Pancreas (tissue), 10 donors: ENCODE measurements around the gene SLC14A1. TPM values are rescaled to one million over a fixed set of nuclear protein-coding genes. Genes with fewer than 3 reads are reported as not detected.

Experiments
- ATAC-seq, 4 donors: fragments of 200-7000 bp; cut with Tn5 transposase; one replicate each; pipeline versions ENCODE4 v1.8.0 to v1.9.1; 2020; ENCODE audit warnings: mild to moderate bottlenecking in 4 of 4, moderate library complexity in 4 of 4
- DNase-seq, 6 donors: peaks; one replicate each; pipeline ENCODE4 v3.0.0-alpha.2; 2020
- FAIRE-seq: peaks from 2 replicates; lab custom pipeline; 2012; peaks lifted over from hg19 to GRCh38; lab: Jason Lieb, UNC
- H3K27ac ChIP-seq, 4 donors: fragments of 200-600 bp; sonication (generic); 1 replicate in 3 of 4; 2 replicates in 1 of 4; pipeline versions ENCODE4 v1.5.0 to v1.8.0; 2020
- H3K27me3 ChIP-seq, 4 donors: fragments of 200-600 bp; one replicate each; pipeline ENCODE4 v1.8.0; 2021
- H3K36me3 ChIP-seq, 3 donors: fragments of 200-600 bp; sonication (generic) in 1 of 3; one replicate each; pipeline versions ENCODE4 v1.5.0 to v1.8.0; 2020 to 2021
- H3K4me1 ChIP-seq, 3 donors: fragments of 200-600 bp; one replicate each; pipeline ENCODE4 v1.8.0; 2021
- H3K4me3 ChIP-seq, 4 donors: fragments of 200-600 bp; sonication (generic) in 2 of 4; one replicate each; pipeline versions ENCODE4 v1.5.0 to v1.8.0; 2020 to 2021
- H3K9me3 ChIP-seq, 4 donors: fragments of 200-600 bp; one replicate each; pipeline ENCODE4 v1.8.0; 2021
- CTCF ChIP-seq, 4 donors: fragments of 200-600 bp; sonication (generic) in 3 of 4; IDR thresholded peaks; one replicate each; pipeline versions ENCODE4 v1.5.0 to v1.8.0; 2021; ENCODE audit warnings: antibody characterized with exemption in 4 of 4
- WGBS, 2 donors: extraction: QIAGEN DNeasy Blood & Tissue Kit; methylation state at CpG; one replicate each; pipeline ENCODE4 v1.1.7; 2013; 5-methylcytosine and 5-hydroxymethylcytosine counted together
- intact Hi-C, 3 donors: fragments of 100-400 bp; cut with DNase I; formaldehyde crosslinking; loops; one replicate each; pipeline versions ENCODE4 v1.11.1 to v1.14.2; 2022
- polyA plus RNA-seq, 2 donors: library from polyadenylated mRNA; stranded (reverse); fragments of 200-250 nt; gene quantifications; one replicate each; pipeline ENCODE4 v1.2.3, GENCODE V29; 2013
- total RNA-seq, 6 donors: library from RNA; stranded (reverse); fragmentation: NEBNext Ultra II Directional in 4 of 6; extraction: Animal tissue kit (Norgen Biotek cat#: 25700) in 4 of 6; gene quantifications; one replicate each; pipeline versions ENCODE4 v1.2.1 to v1.2.4, GENCODE V29; 2021 to 2023
- donor health status: healthy with polysubstance abuse.
- donor health status: DM: no; HTN: no; CAD: no; lungs with moderate emphysema.
- donor health status: DM: no; HTN: no; CAD: no.
- donor health status: control.
- donor health status: control.
- donor health status: Bipolar disorder and iron deficiency.
- donor health status: DM: yes; HTN: yes; CAD: no.
- donor health status: DM: no; HTN: no; CAD: no.
- donor health status: DM: no; HTN: no; CAD: no.
- donor health status: DM: yes; HTN: yes; CAD: no.

Gene SLC14A1
- total and polyA plus RNA-seq, 8 donors = 0.49 to 2.5 (median 1.1) TPM

GRCh38 chr18:45715212-45715780 lies 8.7 kb upstream of the SLC14A1 start:
- no peak for FAIRE-seq
- Histone ChIP-seq H3K27ac (no peak overlapping the region), H3K36me3 (no peaks in the 10 kb centered on the region), H3K9me3 (no peaks in the 10 kb centered on the region), H3K4me3 (no peak overlapping the region), H3K4me1 (no peaks in the 10 kb centered on the region), H3K27me3 (no peaks in the 10 kb centered on the region)
- WGBS, 2 donors = 82 to 87% methylated on average over 5 of the region's 5 CpGs
- DNase-seq = no peak
- TF ChIP-seq CTCF (IDR thresholded peaks at IDR 0.05) = no peak
- intact Hi-C loops = loop anchor here in 1 of 3 donors (10.0 kb wide), 1 partner anchor 130 kb away; no protein-coding TSS in a partner anchor
- no peak for ATAC-seq

- WGBS, 2 donors = 89% methylated on average over 7 of the region's 7 CpGs
Observed at GRCh38 chr18:45719106-45719505, 4.9 kb upstream of the SLC14A1 start.

GRCh38 chr18:45722899-45723298 lies 1.1 kb upstream of the SLC14A1 start:
- H3K4me1 ChIP-seq = no peaks in the 10 kb centered on the region
- no peaks in the 10 kb centered on the region for H3K27me3 ChIP-seq
- intact Hi-C loops = no loop called here
- H3K36me3 ChIP-seq = no peaks in the 10 kb centered on the region
- DNase-seq (peak; percentile 51 to 92 (median 80)), ATAC-seq (peak; percentile 77 to 97 (median 96)), FAIRE-seq (peak; percentile 32)
- no peaks in the 10 kb centered on the region for H3K9me3 ChIP-seq
- TF ChIP-seq CTCF (IDR thresholded peaks at IDR 0.05) = peak; percentile 46 to 66 (median 61)
- H3K4me3 ChIP-seq = no peak overlapping the region
- H3K27ac ChIP-seq = no peak overlapping the region
- WGBS, 2 donors = 2 to 3% methylated on average over 5 of the region's 5 CpGs

More at GRCh38 chr18:45719106-45719505, 4.9 kb upstream of the SLC14A1 start:
- FAIRE-seq = no peak
- Histone ChIP-seq H3K27me3 (no peaks in the 10 kb centered on the region), H3K9me3 (no peaks in the 10 kb centered on the region), H3K4me1 (no peaks in the 10 kb centered on the region), H3K27ac (no peak overlapping the region), H3K4me3 (no peak overlapping the region), H3K36me3 (no peaks in the 10 kb centered on the region)
- intact Hi-C loops = loop anchor here in 1 of 3 donors (10.0 kb wide), 1 partner anchor 126 kb away; no protein-coding TSS in a partner anchor
- no peak for ATAC-seq
- no peak for DNase-seq
- TF ChIP-seq CTCF (IDR thresholded peaks at IDR 0.05) = no peak

GRCh38 chr18:45724601-45725000 lies 620 bp downstream of the SLC14A1 start:
- Histone ChIP-seq H3K4me3 (no peak overlapping the region), H3K4me1 (peaks cover 0 to 6% (median 0%) of the 10 kb centered on the region in 3 donors), H3K36me3 (no peaks in the 10 kb centered on the region), H3K27me3 (no peaks in the 10 kb centered on the region), H3K27ac (no peak overlapping the region), H3K9me3 (no peaks in the 10 kb centered on the region)
- ATAC-seq (no peak), FAIRE-seq (no peak), DNase-seq (no peak)
- 73 to 75% methylated on average over 4 of the region's 4 CpGs for WGBS, 2 donors
- no peak for TF ChIP-seq CTCF (IDR thresholded peaks at IDR 0.05)
- intact Hi-C loops = no loop called here

GRCh38 chr18:45725336-45725735 lies 1.4 kb downstream of the SLC14A1 start:
- WGBS, 2 donors = 86 to 100% methylated on average over 4 of the region's 4 CpGs
- no peak for TF ChIP-seq CTCF (IDR thresholded peaks at IDR 0.05)
- H3K4me1 ChIP-seq = peaks cover 0 to 6% (median 0%) of the 10 kb centered on the region in 3 donors
- no peaks in the 10 kb centered on the region for H3K9me3 ChIP-seq
- DNase-seq = no peak
- no peaks in the 10 kb centered on the region for H3K27me3 ChIP-seq
- H3K36me3 ChIP-seq = no peaks in the 10 kb centered on the region
- intact Hi-C loops = no loop called here
- H3K4me3 ChIP-seq = no peak overlapping the region
- no peak for FAIRE-seq
- H3K27ac ChIP-seq = no peak overlapping the region
- no peak for ATAC-seq
